Psoas muscle (tissue), 8 donors: ENCODE data around the gene NGDN. TPM values are rescaled to one million over a fixed set of nuclear protein-coding genes. Genes with fewer than 3 reads are reported as not detected.

Source experiments
- ATAC-seq, 4 donors: fragments of 200-7000 bp; cut with Tn5 transposase; one replicate each; pipeline ENCODE4 v1.9.1; 2020; ENCODE audit warnings: moderate library complexity in 3 of 4, mild to moderate bottlenecking in 2 of 4
- DNase-seq, 2 donors: peaks; one replicate each; pipeline ENCODE4 v3.0.0-alpha.2; 2020
- H3K27ac ChIP-seq: fragments of 200-600 bp; one replicate; pipeline ENCODE4 v1.8.0; 2022
- H3K27me3 ChIP-seq, 3 donors: fragments of 200-600 bp in 1 of 3; one replicate each; pipeline versions ENCODE4 v1.6.1 to v1.8.0; 2013 to 2022; ENCODE audit warnings: low read length in 2 of 3, mild to moderate bottlenecking in 2 of 3, moderate library complexity in 1 of 3; ENCODE audit not compliant: insufficient read depth in 3 of 3
- H3K36me3 ChIP-seq, 2 donors: fragments of 200-600 bp in 1 of 2; one replicate each; pipeline versions ENCODE4 v1.6.1 to v1.8.0; 2013 to 2022; ENCODE audit warnings: low read depth in 1 of 2, mild to moderate bottlenecking in 1 of 2, moderate library complexity in 1 of 2; ENCODE audit not compliant: insufficient read depth in 1 of 2
- H3K4me1 ChIP-seq: fragments of 200-600 bp; one replicate; pipeline ENCODE4 v1.8.0; 2022
- H3K4me3 ChIP-seq: fragments of 200-600 bp; one replicate; pipeline ENCODE4 v1.8.0; 2022; ENCODE audit warnings: mild to moderate bottlenecking
- H3K9me3 ChIP-seq: fragments of 200-600 bp; one replicate; pipeline ENCODE4 v1.8.0; 2022
- WGBS, 3 donors: extraction: QIAGEN DNeasy Blood & Tissue Kit; methylation state at CpG; one replicate each; pipeline versions ENCODE4 v1.1.6 to v1.1.7; 2013; 5-methylcytosine and 5-hydroxymethylcytosine counted together
- intact Hi-C, 2 donors: fragments of 100-400 bp; cut with DNase I; formaldehyde crosslinking; loops; one replicate each; pipeline versions ENCODE4 v1.11.0 to v1.14.2; 2022
- polyA plus RNA-seq, 3 donors: library from polyadenylated mRNA; stranded (reverse); fragments of 200-250 nt; gene quantifications; one replicate each; pipeline ENCODE4 v1.2.3, GENCODE V29; 2013
- total RNA-seq, 4 donors: library from RNA; stranded (reverse); fragmentation: NEBNext Ultra II Directional in 2 of 4; extraction: Animal tissue kit (Norgen Biotek cat#: 25700) in 2 of 4; gene quantifications; one replicate each; pipeline versions ENCODE4 v1.2.1 to v1.2.4, GENCODE V29; 2021 to 2023
- TF ChIP-seq, protein P1 (sequence below): fragments of 200-600 bp; IDR thresholded peaks from one replicate; pipeline ENCODE4 v1.8.0; 2022; ENCODE audit warnings: antibody characterized with exemption
- donor health status: healthy with polysubstance abuse.
- donor health status: DM: no; HTN: no; CAD: no; lungs with moderate emphysema.
- donor health status: Bipolar disorder and iron deficiency.
- donor health status: healthy.
- donor health status: DM: yes; HTN: yes; CAD: no.
- donor health status: DM: no; HTN: no; CAD: no.
- donor health status: DM: no; HTN: no; CAD: no.
- donor health status: DM: yes; HTN: yes; CAD: no.

The NGDN gene
- total and polyA plus RNA-seq, 7 donors: 20.3 to 91.1 (median 49.9) TPM

DNA sequence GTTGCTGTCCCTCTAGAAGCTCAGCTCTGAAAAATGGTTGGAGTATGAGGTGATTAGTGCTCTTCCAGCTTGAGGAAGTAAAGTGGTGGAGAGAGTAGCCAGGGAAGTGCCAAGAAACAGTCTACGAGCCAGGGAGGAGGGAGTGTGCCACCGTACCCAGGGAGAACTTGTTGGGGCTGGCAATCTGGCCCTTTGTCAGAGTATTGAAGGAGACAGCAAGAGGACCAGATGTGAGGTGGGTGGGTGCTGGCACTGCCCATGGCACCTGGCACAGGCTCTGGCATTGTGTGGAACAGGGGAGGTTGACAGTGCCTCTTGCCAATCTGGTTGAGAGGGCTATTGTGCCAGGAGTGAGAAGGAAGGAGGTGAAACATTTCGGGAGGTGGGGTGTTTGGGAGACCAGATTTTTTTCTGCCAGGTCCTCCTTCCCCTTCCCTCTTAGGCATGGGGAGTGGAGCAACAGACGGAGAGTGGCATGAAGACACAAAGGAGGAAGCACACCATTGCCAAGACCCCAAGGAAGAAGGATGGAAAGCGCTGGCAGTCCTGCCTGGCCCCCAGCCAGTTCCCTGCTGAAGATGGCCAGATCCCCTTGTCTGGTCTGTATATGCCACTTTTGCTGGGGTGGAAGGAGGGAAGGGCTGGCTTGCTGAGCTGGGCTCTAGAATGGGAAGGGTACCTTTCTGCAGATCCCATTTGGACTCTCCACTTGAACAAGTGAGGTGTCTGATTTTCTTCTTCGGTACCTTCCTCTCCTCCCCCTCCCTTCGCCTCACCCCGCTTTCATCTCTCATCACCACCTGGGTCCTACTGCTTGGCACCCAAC, 44.5 kb downstream of the NGDN start:
- TF ChIP-seq, protein P1, sequence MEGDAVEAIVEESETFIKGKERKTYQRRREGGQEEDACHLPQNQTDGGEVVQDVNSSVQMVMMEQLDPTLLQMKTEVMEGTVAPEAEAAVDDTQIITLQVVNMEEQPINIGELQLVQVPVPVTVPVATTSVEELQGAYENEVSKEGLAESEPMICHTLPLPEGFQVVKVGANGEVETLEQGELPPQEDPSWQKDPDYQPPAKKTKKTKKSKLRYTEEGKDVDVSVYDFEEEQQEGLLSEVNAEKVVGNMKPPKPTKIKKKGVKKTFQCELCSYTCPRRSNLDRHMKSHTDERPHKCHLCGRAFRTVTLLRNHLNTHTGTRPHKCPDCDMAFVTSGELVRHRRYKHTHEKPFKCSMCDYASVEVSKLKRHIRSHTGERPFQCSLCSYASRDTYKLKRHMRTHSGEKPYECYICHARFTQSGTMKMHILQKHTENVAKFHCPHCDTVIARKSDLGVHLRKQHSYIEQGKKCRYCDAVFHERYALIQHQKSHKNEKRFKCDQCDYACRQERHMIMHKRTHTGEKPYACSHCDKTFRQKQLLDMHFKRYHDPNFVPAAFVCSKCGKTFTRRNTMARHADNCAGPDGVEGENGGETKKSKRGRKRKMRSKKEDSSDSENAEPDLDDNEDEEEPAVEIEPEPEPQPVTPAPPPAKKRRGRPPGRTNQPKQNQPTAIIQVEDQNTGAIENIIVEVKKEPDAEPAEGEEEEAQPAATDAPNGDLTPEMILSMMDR: no peak
- Histone ChIP-seq H3K4me1 (no peaks in the 10 kb centered on the region), H3K27ac (no peak overlapping the region), H3K27me3 (peaks cover 0 to 9% (median 0%) of the 10 kb centered on the region in 3 donors), H3K9me3 (no peaks in the 10 kb centered on the region), H3K4me3 (no peak overlapping the region), H3K36me3 (no peaks in the 10 kb centered on the region)
- intact Hi-C loops: no loop called here
- 32 to 52% (median 38%) methylated on average over 7 to 8 of the region's 8 CpGs for WGBS, 3 donors
- no peak for ATAC-seq
- DNase-seq: no peak

DNA sequence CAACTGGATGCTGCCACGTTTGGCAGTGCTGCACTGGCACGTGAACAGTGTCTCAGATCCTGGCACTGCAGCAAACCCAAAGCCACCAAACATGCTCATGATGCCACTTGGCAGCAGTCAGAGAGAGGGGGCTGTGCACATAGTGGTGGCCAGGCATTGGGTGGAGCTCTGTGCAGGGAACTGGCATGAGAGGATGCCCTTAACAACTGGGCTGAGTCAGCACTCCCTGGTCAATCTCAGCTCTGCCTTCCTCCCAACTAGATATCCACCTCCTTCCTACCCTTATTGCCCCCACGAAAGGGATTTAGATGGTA, 45.1 kb downstream of the NGDN start:
- H3K27me3 ChIP-seq: peaks cover 0 to 9% (median 0%) of the 10 kb centered on the region in 3 donors
- intact Hi-C loops: no loop called here
- no peaks in the 10 kb centered on the region for H3K4me1 ChIP-seq
- H3K27ac ChIP-seq: no peak overlapping the region
- H3K36me3 ChIP-seq: no peaks in the 10 kb centered on the region
- H3K9me3 ChIP-seq: no peaks in the 10 kb centered on the region
- TF ChIP-seq, protein P1: no peak
- no peak overlapping the region for H3K4me3 ChIP-seq
- 28 to 64% (median 34%) methylated on average over 3 of the region's 3 CpGs for WGBS, 3 donors
- peak in 1 of 4 donors; percentile 21 for ATAC-seq
- DNase-seq: no peak

DNA sequence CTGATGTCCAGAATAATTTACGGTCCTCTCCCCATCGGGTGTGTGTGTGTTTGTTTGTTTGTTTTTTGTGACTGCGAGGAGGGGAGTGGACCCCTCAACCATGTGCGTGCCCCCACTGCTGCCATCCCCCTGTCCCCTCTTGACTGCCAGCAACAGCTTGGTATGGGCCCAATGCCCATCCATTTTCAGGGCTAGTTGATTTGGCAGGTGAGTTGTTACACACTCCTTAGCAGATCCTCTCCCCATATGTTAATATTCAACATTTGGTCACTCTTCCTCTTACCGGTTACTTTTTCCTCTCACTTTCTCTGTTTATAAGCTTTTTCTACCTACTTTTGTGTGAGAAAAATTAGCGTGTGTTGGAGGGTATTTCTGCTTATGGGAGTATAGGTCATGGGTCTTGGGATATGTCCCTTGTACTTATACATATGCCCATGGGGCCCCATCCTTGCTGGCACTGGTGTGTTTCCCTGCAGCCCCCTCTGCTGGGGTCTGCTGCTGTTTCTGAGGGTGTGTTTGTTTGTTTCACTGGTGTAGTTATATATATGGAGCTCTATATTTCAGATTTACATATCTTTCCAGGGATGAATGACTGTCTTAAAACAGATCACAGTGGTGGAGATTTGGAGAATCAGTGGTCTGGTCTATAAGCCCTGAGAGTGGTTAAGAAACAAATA, 48.3 kb downstream of the NGDN start:
- intact Hi-C loops: no loop called here
- Histone ChIP-seq H3K27ac (no peak overlapping the region), H3K36me3 (no peaks in the 10 kb centered on the region), H3K4me1 (no peaks in the 10 kb centered on the region), H3K27me3 (no peaks in the 10 kb centered on the region), H3K9me3 (no peaks in the 10 kb centered on the region), H3K4me3 (no peak overlapping the region)
- 71 to 79% (median 78%) methylated on average over 6 of the region's 6 CpGs for WGBS, 3 donors
- ATAC-seq (no peak), DNase-seq (no peak)
- TF ChIP-seq, protein P1: no peak

DNA sequence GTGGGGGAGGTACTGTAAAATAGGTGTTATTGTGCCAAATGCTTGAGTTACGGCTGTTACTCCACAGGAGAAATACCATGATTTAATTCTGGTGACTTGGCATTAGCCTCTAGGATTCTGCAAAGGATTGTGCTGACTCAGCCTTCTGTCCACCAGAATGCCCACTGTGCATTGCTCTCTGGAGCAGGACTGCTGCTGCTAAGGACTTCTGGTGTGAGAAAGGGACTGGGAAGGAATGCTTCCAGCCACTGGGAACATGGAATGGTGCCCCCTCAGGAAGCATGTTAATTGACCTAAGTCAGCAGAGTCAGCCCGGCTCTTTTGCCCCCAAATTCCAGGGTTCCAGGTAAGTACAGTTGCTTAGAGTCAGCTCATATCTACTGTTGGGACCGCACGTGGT, 49.2 kb downstream of the NGDN start:
- Histone ChIP-seq H3K36me3 (no peaks in the 10 kb centered on the region), H3K27ac (no peak overlapping the region), H3K4me3 (no peak overlapping the region), H3K27me3 (no peaks in the 10 kb centered on the region), H3K4me1 (no peaks in the 10 kb centered on the region), H3K9me3 (no peaks in the 10 kb centered on the region)
- ATAC-seq (no peak), DNase-seq (no peak)
- intact Hi-C loops: no loop called here
- TF ChIP-seq, protein P1: no peak
- 65 to 70% (median 67%) methylated on average over 4 of the region's 4 CpGs for WGBS, 3 donors
